GM21423 (cell line): ENCODE measurements around the gene MRPL18.

ENCODE experiments used
- ATAC-seq: cut with Tn5 transposase; IDR thresholded peaks from one replicate; pipeline ENCODE4 v1.9.1; 2021; ENCODE audit warnings: mild to moderate bottlenecking, moderate library complexity; ENCODE audit not compliant: unreplicated experiment

The MRPL18 gene

GRCh38 chr6:159838020-159838744 lies 47.9 kb downstream of the MRPL18 start:
- no peak for ATAC-seq

DNA sequence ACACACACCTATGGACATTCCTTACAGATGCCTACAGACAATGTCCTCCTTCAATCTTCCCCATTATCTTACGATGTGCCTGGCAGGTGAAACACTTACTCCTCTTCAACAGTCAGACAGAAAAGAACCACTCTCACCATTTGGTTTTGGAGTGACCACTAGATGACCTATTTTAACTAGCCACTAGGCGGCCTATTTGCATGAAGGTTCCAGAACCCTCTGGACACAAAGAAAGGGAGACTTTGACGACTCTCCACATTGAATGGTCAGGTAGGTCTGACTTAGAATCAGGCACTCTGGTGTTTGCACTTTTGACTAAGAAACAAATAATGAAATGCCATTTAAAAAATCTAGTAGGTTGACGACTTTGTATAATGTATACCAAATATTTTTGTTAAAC lies 51.8 kb downstream of the MRPL18 start:
- no peak for ATAC-seq

- no peak for ATAC-seq
Observed at GRCh38 chr6:159844737-159845645, 54.7 kb downstream of the MRPL18 start.
